Ovary (tissue), 3 donors: ENCODE measurements around the gene PLXNA4.

Experiments
- CTCF ChIP-seq, 3 donors: fragments of 450-650 bp in 2 of 3; fragments of 200-600 bp in 1 of 3; IDR thresholded peaks; one replicate each; pipeline versions ENCODE4 v1.5.1 to v1.8.0; 2016 to 2022; ENCODE audit warnings: antibody characterized with exemption in 3 of 3, mild to moderate bottlenecking in 1 of 3
- POLR2A ChIP-seq: fragments of 450-650 bp; IDR thresholded peaks from one replicate; pipeline ENCODE4 v1.6.1; 2017; ENCODE audit warnings: antibody characterized with exemption, mild to moderate bottlenecking, moderate library complexity
- donor health status: DM: no; HTN: no; CAD: no.

GRCh38 chr7:132226046-132226956 is 350.0 kb downstream of the PLXNA4 start:
- TF ChIP-seq CTCF (IDR thresholded peaks at IDR 0.05) (no peak), POLR2A (no peak)
